Globus pallidus (tissue), 1 donor: ENCODE results near the gene DYNLRB2.

Experiments
- DNase-seq: peaks from one replicate; pipeline ENCODE4 v3.0.0-alpha.2; 2015; ENCODE audit warnings: low spot score

DYNLRB2 gene

DNA sequence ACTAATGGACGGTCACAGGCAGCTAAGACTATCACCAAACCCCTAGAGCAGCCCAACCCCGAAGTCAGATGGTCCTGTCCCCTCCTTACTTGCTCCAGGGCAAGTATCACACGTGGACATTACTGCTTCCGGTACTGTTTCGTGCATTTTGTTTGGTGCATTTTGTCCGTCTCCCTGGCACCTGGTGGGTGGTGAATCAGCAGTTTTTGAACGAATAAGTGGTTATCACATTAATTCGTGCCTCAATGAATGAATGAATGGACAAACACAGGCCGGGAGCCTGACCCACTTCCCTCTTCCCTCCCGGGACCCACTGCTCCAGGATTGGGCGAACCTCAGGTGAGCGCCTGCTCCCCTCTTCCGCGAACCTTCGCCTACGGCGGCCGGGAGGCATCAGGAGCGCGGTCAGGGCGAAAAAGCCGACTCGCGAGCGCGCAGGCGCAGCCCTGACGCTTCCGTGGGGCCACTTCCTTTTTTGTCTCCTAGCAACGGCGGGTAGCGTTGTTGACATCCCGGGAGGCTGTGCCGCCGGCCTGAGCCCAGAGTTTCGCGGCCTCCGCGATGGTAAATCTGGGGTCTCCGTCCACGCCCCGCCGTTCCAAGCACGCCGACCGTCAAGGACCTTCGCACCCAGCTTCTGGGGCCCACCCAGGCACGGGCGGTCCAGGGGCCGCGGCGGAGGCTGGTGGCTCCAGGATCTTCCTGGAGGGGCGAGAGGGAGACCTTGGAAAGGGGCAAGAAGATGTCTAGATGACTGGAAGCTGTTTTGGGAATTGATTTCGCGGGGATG lies at the start of gene DYNLRB2:
DYNLRB2 (plus strand) TSS at position 478 of the 790 bp plus-strand sequence; CDS start at position 562, 84 bp downstream.
- DNase-seq: peak; percentile 90

GRCh38 chr16:80500116-80500859 lies 40.5 kb upstream of the DYNLRB2 start:
- DNase-seq: no peak

- no peak for DNase-seq
Measured at GRCh38 chr16:80500961-80501525, 39.8 kb upstream of the DYNLRB2 start.

GRCh38 chr16:80503107-80503506 lies 37.7 kb upstream of the DYNLRB2 start:
- DNase-seq: no peak

GRCh38 chr16:80507538-80507937 lies 33.3 kb upstream of the DYNLRB2 start:
- DNase-seq: no peak

DNA sequence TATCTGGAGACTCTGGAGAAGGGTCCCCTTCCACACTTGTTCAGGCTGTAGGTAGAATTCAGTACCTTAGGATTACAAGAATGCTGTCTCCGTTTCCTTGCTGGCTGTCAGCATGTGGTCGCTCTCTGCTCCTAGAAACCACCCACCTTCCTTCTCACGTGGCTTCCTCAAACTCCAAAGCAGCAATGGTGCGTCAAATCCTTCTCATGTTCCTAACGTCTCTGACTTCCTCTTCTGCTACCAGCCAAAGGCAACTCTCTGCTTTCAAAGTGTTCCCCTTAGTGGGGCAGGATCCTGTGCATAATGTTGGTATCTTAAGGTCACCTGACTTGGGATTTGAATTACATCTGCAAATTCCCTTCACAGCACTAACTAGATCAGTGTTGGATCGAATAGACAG lies 30.9 kb upstream of the DYNLRB2 start:
- DNase-seq: no peak

DNA sequence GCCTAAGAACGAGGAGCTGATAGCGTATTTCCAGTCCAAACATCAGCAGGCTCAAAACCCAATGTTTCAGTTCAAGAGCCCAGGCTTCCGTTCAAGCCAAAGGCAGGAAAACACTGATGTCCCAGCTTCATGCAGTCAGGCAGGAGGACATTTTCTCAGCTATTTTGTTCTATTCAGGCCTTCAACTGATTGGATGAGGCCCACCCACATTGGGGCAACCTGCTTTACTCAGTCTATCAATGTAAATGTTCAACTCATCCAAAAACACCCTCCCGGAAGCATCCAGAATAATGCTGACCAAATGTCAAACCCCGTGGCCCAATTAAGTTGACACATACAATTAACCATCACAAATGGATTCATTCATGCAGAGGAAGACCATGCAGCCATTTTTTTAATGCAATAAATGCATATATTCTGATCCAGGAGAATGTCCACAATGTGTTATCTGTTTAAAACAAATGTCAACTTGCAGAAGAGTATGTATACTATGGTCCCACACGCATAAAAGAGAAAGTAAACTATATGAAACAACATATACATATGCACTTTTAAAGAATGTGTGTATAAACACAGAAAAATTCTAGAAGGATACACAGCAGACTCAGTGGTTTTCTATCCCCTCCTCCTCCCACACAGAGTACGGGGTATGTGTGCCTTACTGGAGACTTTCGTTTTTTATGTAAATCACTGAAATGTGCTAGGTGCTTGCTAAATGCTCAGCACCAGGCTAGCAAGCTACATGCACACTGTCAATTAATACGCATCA lies 28.8 kb upstream of the DYNLRB2 start:
- DNase-seq: no peak

DNA sequence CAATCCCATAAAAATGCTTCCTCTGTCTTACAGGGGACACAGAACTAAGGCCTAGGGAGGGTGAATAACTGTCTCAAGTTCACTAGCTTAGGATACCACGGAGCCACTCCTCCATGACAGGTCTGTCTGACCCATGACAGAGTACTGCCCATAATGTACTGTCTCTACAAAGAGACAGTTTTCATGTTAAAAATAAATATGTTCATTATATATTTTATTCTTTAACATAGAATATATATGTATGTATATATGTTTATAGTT lies 28.3 kb upstream of the DYNLRB2 start:
- DNase-seq: no peak

GRCh38 chr16:80515374-80515773 lies 25.4 kb upstream of the DYNLRB2 start:
- no peak for DNase-seq

DNA sequence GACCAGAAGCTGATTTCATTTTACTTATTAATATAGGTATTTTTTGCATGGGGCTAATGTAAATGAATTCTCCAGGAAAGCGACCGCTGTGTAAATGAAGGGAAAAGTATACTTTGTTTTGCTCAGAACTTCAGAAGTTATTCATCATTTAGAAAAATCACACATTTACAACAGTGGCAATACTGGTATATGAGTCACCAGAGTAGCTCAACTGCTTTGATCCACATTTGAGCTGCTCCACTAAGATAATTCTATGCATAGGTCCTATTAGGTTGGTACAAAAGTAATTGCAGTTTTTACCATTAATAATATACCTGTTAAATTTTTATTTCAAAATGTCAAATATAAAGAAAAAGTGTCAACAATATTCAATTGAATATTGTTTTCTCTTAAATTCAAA lies 22.9 kb upstream of the DYNLRB2 start:
- DNase-seq: no peak

- no peak for DNase-seq
Measured at GRCh38 chr16:80518436-80518835, 22.4 kb upstream of the DYNLRB2 start.

DNA sequence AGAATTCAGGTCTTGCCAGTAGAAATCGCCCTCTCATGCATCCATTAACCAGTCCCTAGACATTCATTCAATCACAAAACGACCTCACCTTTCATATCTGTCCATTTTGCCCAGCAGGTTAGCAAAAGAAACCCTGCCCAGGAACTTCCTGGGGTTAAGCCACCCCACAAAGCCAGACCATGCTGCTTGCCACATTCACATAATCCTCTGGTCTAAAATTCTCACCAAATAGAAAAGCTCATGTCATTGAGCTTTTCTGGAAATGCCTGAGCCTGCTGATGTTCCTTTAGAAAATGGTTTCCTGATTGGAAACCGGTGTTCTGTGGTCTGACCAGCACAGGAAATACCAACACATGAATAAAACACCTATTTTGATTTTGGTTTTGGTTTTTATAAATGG lies 21.6 kb upstream of the DYNLRB2 start:
- no peak for DNase-seq

DNA sequence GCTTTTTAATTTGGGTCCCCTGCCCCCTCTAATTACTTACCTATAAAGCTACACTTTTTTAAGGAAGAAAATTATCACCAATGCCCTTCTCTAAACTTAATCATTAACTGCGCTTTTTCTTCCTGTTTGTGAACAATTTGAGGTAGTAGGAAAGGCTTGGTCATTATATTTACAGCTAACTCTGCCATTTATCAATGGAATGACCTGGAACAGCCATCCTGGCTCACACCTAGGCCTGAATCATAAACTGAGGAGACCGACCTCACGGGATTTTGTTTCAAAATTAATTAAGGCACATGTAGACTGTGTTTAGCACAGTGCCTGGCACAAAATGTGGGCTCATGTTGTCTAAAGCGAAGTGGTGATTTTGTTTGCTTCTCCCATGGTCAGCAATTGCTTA lies 15.4 kb upstream of the DYNLRB2 start:
- DNase-seq: no peak

- DNase-seq: peak; percentile 47
Measured at GRCh38 chr16:80526418-80527061, 14.3 kb upstream of the DYNLRB2 start.

DNA sequence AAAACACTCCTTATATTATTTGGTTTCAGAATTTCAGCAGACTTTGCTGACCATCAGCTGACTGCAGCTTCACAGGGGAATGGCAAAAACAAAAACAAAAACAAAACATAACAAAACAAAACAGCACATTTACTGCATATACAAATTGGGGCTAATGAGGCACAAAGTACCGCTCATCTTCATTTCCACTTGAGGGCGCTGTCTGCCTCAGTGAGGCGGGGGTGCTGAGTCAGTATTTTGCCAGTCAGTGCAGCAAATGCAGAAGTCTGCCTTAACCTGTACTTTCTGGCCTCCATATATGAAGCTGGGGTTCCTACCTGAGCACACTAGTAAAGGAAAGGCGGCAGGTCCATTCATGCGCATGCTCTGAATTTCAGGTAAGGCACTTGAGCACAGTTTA lies 13.5 kb upstream of the DYNLRB2 start:
- no peak for DNase-seq

DNA sequence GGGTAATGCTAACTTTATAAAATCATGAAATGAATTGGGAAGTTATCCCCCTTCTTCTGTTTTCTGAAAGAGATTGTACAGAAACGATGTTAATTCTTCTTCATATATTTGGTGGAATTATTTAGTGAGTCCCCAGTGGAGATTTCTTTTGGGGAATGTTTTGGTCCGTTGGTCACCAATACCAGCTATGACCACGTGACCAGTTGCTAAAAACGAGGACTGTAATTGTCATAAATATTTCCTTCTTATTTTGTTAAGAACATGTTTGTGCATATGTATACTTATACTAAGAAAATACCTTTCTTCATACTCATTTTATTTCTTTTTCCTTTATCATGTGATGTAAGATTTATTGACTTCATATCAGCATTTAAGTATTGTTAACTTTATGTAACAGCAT lies 10.3 kb upstream of the DYNLRB2 start:
- no peak for DNase-seq

- DNase-seq: no peak
Measured at GRCh38 chr16:80536238-80536637, 4.6 kb upstream of the DYNLRB2 start.

DNA sequence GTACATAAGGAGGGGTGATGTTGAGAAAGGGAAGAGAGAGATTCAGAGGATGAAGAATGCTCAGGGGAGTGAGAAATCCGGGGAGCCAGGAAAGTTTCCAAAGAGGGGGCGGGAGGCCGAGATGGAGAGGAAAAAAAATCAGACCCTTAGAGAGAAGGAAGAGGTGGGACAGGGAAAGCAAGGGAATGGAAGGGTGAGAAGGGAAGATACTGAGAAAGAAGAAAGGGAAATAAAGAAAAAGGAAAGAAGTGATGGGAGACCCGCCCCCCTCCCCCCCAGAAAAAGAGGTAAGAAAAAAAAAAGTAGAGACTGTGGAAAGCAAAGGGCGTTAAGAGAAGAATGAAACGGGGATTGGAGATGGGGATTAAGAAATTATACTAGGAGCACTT lies 507 bp downstream of the DYNLRB2 start:
- DNase-seq: no peak

DNA sequence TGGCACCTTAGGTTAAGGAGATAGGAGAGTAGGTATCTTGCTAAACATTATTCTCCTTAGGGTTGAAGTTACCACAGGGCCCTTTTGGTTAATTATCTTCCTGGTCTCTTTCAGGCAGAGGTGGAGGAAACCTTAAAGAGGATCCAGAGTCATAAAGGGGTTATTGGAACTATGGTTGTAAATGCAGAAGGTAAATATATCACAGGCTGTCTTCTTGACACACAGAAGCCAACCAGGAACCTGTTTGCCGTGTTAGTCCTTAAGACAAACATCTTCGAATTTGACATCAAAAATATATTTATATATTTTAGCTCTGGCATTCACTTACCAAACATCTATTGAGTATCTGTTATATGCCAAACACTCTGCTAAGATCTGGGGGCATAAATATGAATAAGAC lies 2.4 kb downstream of the DYNLRB2 start:
- no peak for DNase-seq

DNA sequence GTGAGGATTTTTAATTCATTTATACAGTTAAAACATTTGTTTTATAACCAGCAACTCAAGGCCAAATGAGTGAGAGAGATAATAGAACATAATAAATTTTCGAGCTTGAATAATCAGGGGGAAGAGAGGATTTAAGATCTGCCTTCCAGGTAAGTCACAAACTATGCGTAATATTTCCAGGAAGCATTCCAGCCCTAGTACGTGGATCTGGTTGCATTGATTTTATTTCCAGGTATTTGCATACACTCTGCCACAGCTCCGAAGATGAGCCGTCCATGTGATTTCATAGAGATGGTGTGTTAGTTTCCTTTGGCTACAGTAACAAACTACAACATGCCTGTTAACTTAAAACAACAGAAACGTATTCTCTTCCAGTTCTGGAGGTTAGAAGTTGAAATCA lies 3.5 kb downstream of the DYNLRB2 start:
- no peak for DNase-seq

DNA sequence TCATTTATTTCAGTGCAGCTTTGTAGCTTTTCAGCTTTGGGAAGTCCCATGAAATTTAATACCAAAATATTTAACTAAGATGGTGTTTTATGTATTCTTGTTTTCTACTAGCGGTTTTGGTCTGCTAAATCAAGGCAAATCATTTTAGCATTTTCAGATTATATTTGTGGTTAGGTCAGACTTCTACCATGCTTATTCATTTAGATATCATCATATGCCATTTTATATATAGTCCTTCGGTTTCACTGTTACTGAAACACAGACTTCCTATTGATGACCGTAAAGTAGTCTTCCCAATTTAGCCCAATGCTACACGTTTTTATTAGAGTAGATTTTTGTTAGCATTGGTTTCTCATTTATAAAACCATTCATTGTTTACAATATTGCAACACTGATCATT lies 5.5 kb downstream of the DYNLRB2 start:
- DNase-seq: no peak

- DNase-seq: no peak
Measured at GRCh38 chr16:80547145-80547544, 6.4 kb downstream of the DYNLRB2 start.
